Upper lobe of left lung (tissue), 4 donors: ENCODE data around the gene RBM20.

Source experiments
- CTCF ChIP-seq, 6 experiments: fragments of 450-650 bp in 4 of 6; fragments of 200-600 bp in 2 of 6; sonication (generic) in 2 of 6; IDR thresholded peaks; one replicate each; pipeline ENCODE4 v1.5.1; 2016 to 2019; ENCODE audit warnings: antibody characterized with exemption in 6 of 6
- POLR2A ChIP-seq, 4 donors: fragments of 450-650 bp; IDR thresholded peaks; one replicate each; pipeline ENCODE4 v1.5.1; 2016 to 2017; ENCODE audit warnings: antibody characterized with exemption in 4 of 4, mild to moderate bottlenecking in 2 of 4
- POLR2AphosphoS5 ChIP-seq, 2 donors: sonication (generic); formaldehyde crosslinking; IDR thresholded peaks; one replicate each; pipeline ENCODE4 v1.5.1; 2017; ENCODE audit warnings: antibody characterized with exemption in 2 of 2

- TF ChIP-seq POLR2A (IDR thresholded peaks at IDR 0.05) (no peak), CTCF (IDR thresholded peaks at IDR 0.05) (no peak), POLR2AphosphoS5 (IDR thresholded peaks at IDR 0.05) (no peak)
Measured at GRCh38 chr10:110881905-110882304, 237.8 kb downstream of the RBM20 start.
